Mesenteric fat pad (tissue), 1 donor: ENCODE measurements around the gene TTLL9. TPM values are rescaled to one million over a fixed set of nuclear protein-coding genes. Genes with fewer than 3 reads are reported as not detected.

Source experiments
- DNase-seq: peaks from one replicate; pipeline ENCODE4 v3.0.0-alpha.2; 2020; ENCODE audit warnings: low spot score
- total RNA-seq: library from RNA; stranded (reverse); fragmentation: NEBNext Ultra II Directional; extraction: Animal tissue kit (Norgen Biotek cat#: 25700); gene quantifications from one replicate; pipeline ENCODE4 v1.2.1, GENCODE V29; 2021
- donor health status: DM: yes; HTN: yes; CAD: no.

The TTLL9 gene
- total RNA-seq, 1 donor from 2014 or later: 0.13 TPM

- DNase-seq: no peak
Observed at GRCh38 chr20:31974951-31975487, 104.6 kb downstream of the TTLL9 start.

- no peak for DNase-seq
Observed at GRCh38 chr20:31975874-31976273, 105.4 kb downstream of the TTLL9 start.

DNA sequence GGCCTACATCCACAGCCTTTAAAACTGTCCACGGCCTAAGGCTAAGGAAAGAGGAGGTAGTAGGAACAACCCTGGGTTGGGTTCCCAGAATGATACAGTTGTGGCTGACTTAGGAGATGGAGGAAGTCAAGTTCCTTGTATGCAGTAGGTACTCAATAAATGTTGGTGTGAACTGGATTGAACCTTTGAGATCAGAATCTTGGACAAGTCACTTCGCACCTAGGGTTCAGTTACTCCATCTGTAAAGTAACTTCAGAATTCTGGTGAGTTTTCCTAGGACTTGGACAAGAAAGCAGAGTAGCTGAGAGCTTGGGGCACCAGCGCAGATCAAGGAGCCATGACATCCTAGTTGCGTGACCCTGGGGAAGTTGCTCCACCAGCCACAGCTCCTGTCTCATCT is 106.6 kb downstream of the TTLL9 start:
- no peak for DNase-seq

- no peak for DNase-seq
Observed at GRCh38 chr20:31979713-31980426, 109.4 kb downstream of the TTLL9 start.

GRCh38 chr20:31981784-31982183 is 111.3 kb downstream of the TTLL9 start:
- no peak for DNase-seq

DNA sequence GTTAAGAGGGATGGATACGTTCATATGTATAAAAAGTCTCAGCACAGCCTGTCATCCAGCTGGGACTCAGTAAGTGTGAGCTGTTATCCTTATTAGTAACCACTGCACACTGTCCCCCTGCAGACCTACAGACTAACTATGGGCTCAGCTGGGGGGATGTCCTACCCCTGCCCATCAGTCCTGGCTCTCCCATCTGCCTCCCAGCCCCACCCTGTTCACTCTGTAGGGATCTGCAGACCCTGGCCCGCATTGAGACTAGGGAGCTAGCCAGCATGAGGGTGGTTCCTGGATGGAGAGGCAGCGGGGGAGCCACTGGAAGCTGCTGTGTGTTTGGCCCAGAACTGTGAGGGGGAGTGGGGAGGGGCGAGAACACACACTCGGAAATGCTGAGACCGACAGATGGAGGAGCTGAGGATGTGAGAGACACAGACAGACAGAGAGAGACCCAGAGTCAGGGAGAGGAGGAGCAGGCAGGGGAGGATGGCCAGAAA is 114.6 kb downstream of the TTLL9 start:
- DNase-seq: no peak

DNA sequence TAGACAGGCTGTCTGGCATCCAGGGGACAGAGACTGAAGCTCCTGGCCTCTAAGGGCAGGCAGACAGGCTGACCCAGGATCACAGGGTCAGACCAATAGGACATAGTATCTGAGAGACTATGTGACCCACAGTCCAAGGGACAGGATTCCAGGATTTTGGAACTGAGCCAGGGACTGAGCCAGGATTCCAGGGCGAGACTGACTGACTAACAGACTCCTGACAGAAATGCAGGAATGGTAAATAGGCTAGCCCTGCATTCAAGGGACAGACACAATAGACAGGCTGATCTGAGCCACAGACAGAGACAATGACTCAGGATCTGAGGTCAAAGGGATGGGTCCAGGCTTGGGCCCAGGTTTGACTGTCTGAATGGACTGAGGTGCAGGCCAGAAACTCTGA is 117.3 kb downstream of the TTLL9 start:
- no peak for DNase-seq

GRCh38 chr20:31988430-31989015 is 118.1 kb downstream of the TTLL9 start:
- no peak for DNase-seq

DNA sequence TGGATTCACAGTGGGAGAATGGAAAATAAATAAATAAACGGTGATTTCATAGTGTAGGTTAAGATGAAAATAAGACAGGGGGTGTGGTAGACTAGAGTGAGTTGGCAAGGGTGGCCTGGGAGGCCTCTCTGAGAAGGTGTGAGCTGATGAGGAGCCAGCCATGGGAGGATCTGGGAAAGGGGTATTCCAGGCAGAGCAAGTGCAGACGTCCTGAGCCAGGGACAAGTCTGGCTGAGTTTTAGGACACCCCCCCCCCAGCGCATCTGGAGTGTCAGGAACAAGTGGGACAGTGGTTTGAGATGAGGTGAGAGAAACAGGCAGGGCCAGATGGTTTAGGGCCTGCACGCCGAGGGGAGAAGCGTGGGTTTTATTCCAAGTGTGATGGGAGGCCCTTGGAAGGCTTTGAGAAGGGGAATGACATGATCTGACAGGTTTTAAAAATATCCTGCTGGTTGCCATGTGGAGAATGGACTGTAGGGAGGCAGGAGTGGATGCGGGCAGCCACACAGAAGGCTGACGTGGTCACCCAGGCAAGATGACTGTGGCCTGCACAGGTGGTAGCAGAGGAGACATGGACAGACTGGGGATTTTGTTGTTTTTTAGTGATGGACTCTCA is 118.7 kb downstream of the TTLL9 start:
- no peak for DNase-seq

GRCh38 chr20:31990641-31991338 is 120.4 kb downstream of the TTLL9 start:
- DNase-seq: no peak

DNA sequence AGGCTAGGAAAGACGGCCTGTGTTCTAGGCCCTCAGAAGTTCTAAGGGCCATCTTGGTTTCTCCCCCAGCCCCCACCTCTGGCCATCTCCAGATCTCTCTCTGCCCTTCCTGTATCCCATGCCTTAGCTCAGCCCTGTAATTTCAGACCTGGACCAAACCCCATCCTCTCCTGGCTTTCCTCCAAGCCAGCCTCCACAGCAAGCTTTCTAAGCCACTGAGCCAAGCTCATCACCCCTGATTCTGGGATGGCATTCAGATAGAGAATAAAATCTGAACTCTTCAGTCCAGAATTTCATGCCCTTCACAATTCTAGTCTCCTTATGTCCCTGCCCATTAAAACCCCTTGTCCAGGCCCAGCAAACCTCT is 120.9 kb downstream of the TTLL9 start:
- no peak for DNase-seq

GRCh38 chr20:31992086-31992485 is 121.7 kb downstream of the TTLL9 start:
- no peak for DNase-seq

Other genes starting within 250 kb of the TTLL9 start
- gene COX4I2, start 232.7 kb upstream of the TTLL9 start, total RNA-seq: 2.3 TPM
- gene BCL2L1, start 147.8 kb upstream of the TTLL9 start, total RNA-seq: 135 TPM
- 1.1 TPM for gene TPX2, start 131.3 kb upstream of the TTLL9 start, total RNA-seq
- gene MYLK2, start 51.3 kb upstream of the TTLL9 start, total RNA-seq: not detected
- not detected for gene FOXS1, start 25.0 kb upstream of the TTLL9 start, total RNA-seq
- 0.77 TPM for gene DUSP15, start 107 bp upstream of the TTLL9 start, total RNA-seq
- 5.9 TPM for gene PDRG1, start 81.4 kb downstream of the TTLL9 start, total RNA-seq
- gene XKR7, start 97.5 kb downstream of the TTLL9 start, total RNA-seq: not detected
- gene CCM2L, start 139.8 kb downstream of the TTLL9 start, total RNA-seq: 10.4 TPM
- 35.1 TPM for gene HCK, start 181.6 kb downstream of the TTLL9 start, total RNA-seq
- 40.6 TPM for gene TM9SF4, start 239.1 kb downstream of the TTLL9 start, total RNA-seq